NCI-H524 (cell line): ENCODE results near the gene FKBP15.
A peak's percentile ranks its signal among the peaks of the same experiment; 100 is the strongest.
"Not testable (repeated sequence)": the region's sequence is repeated elsewhere in the genome, so short reads cannot be mapped to it uniquely, and the experiment has no call there.

Experiments
- DNase-seq, 2 experiments: peaks; one replicate each; lab custom pipeline; 2025; lab: John Stamatoyannopoulos, UW

Gene FKBP15, protein sequence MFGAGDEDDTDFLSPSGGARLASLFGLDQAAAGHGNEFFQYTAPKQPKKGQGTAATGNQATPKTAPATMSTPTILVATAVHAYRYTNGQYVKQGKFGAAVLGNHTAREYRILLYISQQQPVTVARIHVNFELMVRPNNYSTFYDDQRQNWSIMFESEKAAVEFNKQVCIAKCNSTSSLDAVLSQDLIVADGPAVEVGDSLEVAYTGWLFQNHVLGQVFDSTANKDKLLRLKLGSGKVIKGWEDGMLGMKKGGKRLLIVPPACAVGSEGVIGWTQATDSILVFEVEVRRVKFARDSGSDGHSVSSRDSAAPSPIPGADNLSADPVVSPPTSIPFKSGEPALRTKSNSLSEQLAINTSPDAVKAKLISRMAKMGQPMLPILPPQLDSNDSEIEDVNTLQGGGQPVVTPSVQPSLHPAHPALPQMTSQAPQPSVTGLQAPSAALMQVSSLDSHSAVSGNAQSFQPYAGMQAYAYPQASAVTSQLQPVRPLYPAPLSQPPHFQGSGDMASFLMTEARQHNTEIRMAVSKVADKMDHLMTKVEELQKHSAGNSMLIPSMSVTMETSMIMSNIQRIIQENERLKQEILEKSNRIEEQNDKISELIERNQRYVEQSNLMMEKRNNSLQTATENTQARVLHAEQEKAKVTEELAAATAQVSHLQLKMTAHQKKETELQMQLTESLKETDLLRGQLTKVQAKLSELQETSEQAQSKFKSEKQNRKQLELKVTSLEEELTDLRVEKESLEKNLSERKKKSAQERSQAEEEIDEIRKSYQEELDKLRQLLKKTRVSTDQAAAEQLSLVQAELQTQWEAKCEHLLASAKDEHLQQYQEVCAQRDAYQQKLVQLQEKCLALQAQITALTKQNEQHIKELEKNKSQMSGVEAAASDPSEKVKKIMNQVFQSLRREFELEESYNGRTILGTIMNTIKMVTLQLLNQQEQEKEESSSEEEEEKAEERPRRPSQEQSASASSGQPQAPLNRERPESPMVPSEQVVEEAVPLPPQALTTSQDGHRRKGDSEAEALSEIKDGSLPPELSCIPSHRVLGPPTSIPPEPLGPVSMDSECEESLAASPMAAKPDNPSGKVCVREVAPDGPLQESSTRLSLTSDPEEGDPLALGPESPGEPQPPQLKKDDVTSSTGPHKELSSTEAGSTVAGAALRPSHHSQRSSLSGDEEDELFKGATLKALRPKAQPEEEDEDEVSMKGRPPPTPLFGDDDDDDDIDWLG

DNA sequence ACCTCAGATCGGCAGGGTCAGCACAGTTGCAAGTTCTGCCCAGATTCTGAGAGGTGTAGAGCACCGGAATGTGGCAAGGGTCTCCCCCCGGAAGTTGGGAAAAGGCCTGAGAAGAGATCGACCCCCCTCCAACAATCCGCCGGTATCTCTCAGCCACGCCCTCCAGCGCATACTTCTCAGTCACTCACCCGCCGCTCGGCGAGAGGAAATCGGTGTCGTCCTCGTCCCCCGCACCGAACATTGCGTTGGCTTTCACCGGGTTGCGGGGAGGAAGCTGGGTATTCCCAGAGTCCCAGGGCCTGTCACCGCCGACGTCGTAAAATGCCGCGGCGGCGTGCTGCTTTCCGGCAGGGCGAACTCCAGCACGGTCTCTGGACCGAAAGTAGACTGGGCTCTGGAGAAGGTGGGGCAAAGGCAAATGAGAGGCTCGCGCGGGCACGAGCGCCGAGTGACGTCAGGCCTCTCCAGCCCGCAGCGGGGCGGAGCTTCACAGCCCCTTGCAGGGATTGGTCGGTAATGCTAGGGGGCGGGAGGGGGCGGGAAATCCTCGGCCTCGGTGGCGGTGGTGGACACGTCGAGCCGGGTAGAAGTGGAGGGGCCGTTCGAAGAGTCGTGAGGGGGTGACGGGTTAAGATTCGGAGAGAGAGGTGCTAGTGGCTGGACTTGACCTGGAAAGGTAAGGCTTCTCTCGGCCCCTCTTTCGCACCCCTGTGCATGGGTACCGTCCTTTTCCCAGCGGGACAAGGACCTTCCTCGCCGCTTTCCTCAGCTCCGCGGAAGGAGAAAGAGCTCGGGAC lies at the start of gene FKBP15, which contains the start of gene SLC31A1:
Gene FKBP15, minus strand, starts transcription at position 275 of the 797 bp plus-strand sequence. Its CDS starts 34 bp downstream, at position 241.
Gene SLC31A1, plus strand, starts transcription at position 542 of the 797 bp plus-strand sequence. CDS start 34,605 bp downstream, outside the sequence.
- DNase-seq: peak; percentile 97 to 99

DNA sequence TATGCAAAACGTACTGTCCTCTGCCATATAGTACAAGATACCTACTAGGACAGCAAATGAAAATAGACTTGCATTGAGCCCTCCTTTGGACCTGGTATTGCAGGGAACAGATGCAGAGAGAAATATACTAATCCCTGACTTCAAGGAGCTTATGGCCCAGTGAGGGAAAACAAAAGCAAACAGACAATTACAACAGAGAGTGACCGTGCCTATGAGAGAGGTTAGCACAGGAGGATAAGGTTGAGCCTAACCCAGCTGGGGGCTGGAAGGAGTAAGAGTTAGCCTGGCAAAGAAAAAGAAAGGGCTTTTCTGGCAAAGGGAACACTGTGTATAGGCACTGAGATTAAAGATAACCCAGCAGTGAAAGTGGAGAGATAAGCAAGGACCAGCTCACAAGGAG lies 48.8 kb upstream of the FKBP15 start:
- peak in 1 of 2 experiments; percentile 43 for DNase-seq

DNA sequence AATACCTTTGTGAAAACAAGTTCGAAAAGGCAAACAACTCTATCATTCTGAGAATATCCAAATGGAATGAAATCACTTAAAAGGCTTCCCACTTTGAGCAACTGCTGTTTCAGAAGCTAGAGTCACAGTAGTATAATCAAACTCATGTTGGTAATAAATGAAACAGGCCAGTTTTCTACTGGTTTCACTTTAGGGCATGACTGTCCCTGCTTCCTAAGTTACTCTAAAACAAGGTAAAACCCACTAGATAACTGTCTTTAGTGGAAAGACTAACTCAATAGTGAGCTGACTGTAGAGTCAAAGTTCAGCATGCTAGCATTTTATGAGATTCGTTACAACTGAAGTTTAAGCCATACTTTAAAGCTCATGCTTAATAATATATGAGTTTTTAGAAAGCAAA lies 48.3 kb upstream of the FKBP15 start:
- DNase-seq: no peak

DNA sequence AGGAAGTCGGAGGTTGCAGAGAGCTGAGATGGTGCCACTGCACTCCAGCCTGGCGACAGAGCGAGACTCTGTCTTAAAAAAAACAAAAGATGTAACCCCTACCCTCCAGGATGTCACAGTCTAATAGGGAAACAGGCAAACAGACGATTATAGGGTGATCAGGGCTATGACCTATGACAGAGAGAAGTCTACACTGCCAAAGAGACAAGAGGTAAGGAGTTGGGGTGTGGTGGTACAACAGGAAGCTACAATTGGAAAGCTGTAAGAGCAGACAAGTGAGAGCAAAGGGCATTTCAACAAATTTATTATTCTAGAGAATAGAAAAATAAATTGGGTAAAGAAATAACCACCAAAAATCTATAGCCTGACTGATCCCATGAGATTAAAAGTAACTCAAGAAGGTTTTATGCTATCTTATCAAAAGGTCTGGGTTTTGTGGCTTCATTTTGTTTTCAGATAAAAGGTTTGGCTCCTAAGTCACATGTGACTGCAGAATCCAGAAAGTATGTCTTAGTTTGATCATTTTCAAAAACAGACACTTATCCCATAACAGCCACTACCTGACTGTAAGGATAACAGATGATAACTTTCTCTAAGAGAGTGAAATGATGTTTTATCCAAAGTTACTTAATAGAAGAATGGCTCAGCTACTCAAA lies 47.0 kb upstream of the FKBP15 start:
- no peak for DNase-seq

DNA sequence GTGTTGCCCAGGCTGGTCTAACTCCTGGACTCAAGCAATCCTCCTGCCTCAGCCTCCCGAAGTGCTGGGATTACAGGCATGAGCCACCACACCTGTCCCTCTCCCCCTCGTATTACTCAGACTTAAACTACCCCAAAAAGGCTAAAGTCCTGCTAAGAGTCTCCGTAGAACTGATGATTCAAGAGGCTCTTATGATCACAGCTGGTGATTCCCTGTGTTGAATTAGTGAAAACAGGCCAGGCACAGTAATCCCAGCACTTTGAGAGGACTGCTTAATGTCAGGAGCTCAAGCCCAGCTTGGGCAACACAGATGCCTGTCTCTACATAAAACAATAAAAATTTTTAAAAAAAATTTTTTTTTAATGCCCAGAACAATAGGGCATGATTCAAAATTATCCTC lies 45.1 kb upstream of the FKBP15 start:
- DNase-seq: peak; percentile 76 to 90

DNA sequence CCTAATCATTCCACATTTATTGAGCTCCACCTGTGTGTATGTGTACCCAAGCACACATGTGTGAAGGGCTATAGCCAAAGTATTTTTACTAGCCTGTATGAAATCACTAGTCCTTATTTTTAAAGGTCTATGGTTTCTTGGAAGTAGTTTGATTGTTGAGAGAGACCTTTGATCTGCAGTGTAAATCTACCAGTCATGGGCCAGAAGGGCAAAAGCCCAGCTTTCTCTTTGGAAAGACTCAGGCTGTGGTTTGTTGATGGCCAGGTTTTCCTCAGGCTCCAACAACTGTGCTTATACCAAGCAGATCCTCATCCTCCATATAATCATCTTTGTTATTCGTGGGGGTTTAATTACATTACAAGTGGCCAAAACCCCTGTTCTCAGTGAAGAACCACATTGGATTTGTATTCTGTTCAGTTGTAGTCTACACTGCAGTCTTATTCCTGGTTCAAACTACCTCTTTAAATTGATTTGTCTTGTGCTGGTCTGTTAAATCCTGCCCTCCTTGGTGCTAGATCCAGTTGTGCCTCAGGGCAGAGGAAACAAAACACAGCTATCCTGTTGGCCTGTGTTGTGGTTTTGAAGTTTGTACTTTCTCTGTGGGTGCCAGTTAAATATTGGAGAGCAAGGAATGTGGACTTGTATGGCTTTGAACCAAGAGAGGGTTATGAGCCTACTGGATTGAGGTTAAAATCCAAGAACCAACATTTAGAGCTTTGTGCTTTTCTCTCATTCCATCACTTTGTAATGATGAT lies 41.0 kb upstream of the FKBP15 start:
- no peak for DNase-seq

DNA sequence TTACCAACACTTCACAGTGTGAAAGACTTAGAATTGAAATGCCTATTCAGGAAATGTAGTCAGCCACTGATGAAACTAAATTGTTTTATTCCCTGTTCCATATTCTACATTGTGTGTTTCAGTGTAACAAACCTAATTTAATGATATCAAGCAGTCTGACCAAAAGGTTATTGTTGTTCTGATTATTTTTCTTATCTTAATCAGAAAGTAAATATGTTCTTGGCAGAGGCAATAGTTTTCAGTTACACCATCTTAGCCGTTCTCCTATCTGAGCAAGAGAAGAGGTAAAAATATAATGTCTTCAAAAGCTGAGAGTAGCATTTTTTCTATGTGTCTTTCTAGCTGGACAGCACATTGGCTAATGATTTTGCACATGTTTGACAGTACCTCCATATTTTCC lies 37.2 kb upstream of the FKBP15 start:
- DNase-seq: no peak

DNA sequence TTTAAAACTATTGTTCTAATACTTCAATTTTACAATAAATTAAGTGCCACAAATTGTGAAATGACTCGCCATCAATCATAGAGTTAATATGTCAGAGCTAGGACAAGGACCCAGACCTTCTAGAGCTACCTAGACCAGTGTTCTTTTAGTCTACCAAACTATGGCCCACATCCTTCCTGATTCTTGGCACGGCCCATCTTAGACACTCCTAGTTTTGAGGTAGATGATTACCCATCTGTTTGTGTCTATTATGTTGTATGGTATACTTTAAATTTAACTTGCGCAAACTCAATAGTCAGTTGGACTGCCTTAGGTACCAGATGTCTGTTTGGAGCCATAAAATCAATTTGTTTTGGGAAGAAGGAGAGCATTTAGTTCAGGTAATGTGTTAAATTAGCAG lies 36.8 kb upstream of the FKBP15 start:
- no peak for DNase-seq

DNA sequence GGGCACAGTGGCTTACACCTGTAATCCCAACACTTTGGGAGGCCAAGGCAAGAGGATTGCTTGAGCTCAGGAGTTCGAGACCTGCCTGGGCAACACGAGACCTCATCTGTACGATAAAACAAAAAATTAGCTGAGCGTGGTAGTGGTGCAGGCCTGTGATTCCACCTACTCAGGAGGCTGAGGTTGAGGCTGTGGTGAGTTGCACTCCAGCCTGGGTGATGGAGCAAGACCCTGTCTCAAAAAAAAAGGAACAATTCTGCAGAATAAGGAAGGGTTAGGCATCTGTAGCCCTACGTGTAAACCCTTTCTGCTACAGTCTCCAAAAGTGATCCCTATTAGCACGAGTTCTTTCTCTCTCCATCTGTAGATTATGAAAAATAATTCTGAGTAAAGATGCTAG lies 34.4 kb upstream of the FKBP15 start:
- DNase-seq: no peak

DNA sequence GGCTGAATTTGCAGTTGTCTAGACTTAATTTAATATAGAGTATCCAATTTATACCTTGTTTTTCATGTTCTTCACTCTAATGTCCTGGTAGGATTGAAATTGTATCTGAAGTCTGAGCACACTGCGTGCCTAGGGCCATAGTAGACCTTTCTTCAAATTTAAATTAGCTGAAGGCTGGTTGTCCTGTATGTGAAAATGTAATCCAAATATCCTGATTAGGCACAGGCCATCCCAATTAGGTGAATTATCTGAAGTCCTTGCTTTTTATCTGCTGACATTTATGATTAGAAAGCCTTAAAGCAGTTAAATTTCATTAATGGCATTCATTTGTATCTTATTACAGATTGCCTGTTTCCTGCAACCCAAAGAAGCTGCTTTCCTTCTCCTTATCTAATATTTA lies 33.9 kb upstream of the FKBP15 start:
- no peak for DNase-seq

DNA sequence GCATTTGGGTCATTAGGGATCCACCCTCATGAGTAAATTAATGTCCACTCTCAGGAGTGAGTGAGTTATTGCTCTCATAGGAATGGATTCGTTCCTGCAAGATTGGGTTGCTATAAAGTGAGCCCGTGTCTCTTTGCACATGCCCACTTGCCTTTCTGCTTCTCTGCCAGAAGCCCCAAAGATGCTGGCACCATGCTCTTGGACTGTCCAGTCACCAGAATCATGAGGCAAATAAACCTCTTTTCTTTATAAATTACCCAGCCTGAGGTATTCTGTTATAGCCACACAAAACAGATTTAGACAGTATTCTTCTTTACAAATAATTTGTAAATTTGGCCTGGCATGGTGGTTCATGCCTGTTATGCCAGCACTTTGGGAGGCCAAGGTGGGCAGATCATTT lies 29.7 kb upstream of the FKBP15 start:
- DNase-seq: no peak

DNA sequence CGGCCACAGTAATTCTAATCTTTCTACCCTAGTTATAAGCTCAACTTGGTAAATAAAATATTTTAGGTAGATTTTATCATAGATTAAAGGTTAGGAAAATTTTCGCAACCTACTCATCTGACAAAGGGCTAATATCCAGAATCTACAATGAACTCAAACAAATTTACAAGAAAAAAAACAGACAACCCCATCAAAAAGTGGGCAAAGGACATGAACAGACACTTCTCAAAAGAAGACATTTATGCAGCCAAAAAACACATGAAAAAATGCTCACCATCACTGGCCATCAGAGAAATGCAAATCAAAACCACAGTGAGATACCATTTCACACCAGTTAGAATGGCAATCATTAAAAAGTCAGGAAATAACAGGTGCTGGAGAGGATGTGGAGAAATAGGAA lies 28.6 kb upstream of the FKBP15 start:
- not testable (repeated sequence) for DNase-seq

DNA sequence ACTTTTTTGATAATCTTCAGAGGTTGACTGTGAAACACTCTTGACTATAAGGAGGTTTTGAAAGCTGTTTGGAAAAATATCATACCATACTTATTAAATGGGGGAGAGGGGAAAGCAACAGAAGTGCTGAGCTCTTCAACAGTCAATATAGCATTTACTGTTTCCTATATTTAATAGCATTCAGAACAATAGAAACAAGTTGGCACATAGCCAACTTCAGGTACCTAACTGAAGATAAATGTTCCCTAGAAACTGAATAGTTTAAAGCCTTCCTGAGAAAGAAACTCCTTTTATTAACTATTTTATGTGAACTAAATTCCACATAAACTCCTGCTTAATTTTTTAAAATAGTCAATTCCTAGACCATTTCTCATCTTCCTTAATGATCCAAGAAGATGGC lies 26.6 kb upstream of the FKBP15 start:
- no peak for DNase-seq

DNA sequence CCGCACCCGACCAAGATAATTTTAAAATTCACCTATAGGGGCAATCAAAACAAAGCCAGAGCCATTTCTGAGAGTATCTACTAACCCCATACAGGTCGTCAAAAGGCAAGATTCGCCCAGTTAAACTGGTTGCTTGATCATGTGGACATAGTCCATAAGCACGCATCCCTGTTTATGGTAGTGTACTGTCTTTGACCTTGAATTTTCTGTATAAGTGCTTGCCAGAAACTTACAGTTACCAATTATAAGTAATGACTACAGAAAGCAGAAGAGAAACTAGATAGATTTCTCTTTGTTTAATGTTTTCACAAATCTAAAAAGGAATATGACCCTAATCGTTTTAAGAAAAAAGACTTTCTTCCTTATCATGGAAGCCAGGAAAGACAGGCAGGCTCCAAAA lies 25.9 kb upstream of the FKBP15 start:
- DNase-seq: no peak

DNA sequence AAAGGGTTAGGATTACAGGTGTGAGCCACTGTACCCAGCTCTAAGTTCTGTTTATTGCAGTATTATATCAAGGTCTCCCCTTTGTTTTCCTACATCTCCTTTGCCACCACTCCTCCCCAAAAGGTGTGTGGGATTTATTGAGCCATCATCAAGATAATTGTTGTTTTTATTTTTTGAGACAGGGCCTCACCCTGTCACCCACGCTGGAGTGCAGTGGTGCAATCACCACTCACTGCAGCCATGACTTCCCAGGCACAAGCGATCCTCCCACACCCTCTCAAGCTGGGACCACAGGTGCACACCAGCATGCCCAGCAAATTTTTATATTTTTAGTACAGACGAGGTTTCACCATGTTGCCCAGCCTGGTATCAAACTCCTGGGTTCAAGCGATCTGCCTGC lies 24.8 kb upstream of the FKBP15 start:
- DNase-seq: no peak

DNA sequence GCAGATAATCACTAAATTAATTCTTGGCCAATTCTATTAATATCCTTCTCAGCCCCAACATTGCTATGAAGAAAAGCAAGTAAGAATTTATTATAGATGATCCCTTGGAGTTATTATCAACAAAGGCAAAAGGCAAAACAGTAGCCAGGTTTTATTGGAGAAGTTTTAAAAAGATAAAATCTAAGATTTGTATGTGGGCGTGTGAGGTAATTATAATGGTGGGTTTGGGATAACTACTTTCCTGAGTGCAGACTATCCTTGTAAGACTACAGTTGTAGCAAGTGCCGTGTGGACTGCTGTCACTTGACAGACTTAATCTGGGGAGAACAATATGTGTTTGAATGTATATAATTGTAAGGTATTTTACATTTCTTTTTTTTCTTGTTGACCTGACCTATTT lies 23.5 kb upstream of the FKBP15 start:
- no peak for DNase-seq

DNA sequence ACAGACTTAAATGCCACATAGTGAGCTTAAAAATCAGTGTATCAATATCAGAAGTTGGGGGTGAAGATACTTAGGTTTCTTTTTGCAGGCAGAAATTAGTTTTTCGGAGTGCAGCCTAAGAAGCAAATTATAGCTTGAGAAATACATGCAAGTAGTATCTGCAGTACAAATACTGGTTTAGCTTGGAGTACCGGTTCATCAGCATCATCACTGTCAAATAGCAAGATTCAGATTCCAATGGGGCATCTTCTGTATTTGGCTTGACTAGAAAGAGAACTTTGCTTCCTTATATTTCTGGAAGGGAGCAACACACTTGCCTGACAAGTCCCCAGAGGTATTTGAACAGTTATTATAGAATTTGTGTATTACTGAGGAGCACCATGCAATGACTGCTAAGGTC lies 20.1 kb upstream of the FKBP15 start:
- no peak for DNase-seq

DNA sequence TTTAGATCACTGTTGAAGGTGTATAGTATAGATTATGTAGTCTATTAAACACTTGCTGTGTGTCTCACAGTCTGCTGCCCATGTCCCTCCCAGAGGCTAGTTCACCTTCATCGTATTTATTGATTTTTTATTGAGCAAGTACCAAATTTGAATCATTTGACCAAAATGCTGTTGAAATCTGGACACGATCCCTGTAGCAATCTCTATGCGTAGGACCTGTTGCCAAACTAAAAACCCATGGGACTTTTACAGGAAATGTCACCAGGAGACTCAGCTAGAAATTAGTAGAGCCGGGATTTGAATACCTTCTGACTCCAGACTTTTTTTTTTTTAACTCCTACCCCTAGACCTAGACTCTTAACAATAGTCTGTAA lies 17.8 kb upstream of the FKBP15 start:
- DNase-seq: no peak

DNA sequence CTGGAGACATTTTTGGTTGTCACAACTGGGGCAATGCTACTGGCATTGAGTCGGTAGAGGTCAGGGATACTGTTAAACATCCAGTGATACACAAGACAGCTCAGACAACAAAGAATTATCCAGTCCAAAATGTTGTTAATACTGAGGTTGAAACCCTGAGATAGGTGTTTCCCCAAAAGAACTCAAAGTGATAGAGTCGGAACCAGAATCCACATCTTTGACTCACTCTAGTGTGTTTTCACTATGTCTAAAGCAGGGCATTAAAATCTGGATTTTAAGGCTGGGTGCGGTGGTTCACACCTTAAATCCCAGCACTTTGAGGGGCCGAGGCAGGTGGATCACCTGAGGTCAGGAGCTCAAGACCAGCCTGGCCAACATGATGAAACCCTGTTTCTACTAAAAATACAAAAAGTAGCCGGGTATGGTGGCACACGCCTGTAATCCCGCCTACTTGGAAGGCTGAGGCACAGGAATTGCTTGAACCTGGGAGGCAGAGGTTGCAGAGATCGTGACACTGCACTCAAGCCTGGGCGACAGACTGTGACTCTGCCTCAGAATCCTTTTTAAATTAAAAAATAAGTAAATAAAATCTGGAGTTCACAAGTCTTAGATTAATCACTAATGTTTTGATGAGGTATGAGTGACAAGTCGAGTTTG lies 17.3 kb upstream of the FKBP15 start:
- no peak for DNase-seq

DNA sequence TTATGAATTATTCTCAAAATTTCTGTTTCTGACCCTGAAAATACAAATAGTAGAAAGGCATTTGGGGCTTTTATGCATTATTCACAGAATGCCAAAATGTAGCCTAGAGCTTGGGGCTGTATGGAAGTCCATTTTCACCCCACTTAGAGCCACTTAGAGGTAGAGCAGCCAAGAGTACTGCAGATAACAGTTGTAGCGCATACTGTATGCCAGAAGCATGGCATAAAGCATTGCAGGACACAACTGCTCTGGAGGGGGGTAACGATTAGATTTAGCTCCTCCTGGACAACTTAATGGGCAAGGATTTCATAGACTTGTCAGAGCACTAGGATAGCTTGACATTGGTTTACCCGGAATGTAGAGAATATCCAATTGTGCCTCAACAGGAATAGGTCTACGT lies 15.9 kb upstream of the FKBP15 start:
- DNase-seq: no peak
